HG03565 (cell line): ENCODE data around the gene GLUD1.
"Not testable (repeated sequence)": the region's sequence is repeated elsewhere in the genome, so short reads cannot be mapped to it uniquely, and the experiment has no call there.

ENCODE experiments used
- ATAC-seq: cut with Tn5 transposase; IDR thresholded peaks from one replicate; pipeline ENCODE4 v1.9.1; 2021; ENCODE audit warnings: mild to moderate bottlenecking, moderate library complexity; ENCODE audit not compliant: unreplicated experiment

The GLUD1 gene

DNA sequence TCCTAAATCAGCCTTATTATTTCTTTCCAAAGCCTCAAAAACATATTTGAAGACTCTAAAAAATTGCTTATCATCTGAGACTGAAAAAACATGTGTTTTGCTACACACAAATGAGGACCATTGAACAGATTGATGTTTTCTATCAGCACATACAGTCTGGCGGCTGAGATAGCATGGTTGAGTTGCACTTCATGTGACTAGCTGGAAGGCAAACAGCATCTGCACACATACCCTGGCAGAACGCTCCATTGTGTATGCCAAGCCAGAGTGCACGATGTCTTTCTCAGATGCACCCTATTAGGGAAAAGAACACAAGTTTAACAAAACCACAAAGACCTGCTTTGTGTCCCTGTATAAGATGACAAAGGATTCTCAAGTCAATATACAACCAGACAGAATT, 41.5 kb downstream of the GLUD1 start:
- no peak for ATAC-seq

DNA sequence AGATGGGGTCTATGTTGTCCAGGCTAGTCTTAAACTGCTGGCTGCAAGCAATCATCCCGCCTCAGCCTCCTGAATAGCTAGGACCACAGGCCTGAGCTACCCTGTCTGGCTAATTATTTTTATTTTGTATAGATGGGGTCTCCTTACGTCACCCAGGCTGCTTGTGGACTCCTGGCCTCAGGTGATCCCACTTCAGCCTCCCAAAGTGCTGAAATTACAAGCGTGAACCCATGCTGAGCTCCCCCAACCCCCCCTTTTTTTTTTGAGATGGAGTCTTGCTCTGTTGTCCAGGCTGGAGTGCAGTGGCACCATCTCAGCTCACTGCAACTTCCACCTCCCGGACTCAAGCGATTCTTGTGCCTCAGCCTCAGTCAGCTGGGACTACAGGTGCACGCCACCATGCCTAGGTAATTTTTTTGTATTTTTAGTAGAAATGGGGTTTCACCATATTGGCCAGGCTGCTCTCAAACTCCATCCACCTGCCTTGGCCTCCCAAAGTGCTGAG, 49.2 kb downstream of the GLUD1 start:
- ATAC-seq, result no peak

DNA sequence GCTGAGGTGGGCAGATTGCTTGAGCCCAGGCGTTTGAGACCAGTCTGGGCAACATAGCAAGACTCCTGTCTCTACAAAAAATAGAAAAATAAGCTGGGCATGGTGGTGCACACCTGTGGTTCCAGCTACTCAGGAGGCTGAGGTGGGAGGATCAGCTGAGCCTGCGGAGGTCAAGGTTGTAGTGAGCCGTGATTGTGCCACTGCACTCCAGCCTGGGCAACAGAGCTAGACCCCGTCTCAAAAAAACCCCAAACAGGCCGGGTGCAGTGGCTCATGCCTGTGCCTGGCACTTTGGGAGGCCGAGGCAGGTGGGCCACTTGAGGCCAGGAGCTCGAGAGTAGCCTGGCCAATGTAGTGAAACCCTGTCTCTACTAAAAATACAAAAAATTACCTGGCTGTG, 51.1 kb downstream of the GLUD1 start:
- ATAC-seq, result not testable (repeated sequence)

DNA sequence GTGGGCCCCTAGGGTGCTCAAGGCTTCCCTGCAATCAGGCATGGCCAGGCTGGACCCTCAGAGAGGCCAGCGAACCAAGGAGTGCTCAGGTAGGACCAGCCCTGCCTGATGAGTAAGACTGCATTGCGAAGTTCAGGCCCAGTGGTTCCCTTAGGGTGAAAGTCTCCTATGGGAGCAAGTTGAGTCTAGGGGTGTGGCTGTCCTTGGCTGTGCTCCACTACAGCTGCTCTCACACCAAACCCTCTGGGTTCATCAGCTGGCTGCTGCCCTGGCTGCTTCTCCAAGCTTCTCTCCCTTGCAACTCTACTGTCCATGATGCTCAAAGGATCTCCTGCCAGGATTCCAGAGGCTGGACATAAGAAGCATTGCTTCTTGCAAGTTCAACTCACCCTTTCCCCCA, 55.9 kb downstream of the GLUD1 start:
- ATAC-seq, result no peak

DNA sequence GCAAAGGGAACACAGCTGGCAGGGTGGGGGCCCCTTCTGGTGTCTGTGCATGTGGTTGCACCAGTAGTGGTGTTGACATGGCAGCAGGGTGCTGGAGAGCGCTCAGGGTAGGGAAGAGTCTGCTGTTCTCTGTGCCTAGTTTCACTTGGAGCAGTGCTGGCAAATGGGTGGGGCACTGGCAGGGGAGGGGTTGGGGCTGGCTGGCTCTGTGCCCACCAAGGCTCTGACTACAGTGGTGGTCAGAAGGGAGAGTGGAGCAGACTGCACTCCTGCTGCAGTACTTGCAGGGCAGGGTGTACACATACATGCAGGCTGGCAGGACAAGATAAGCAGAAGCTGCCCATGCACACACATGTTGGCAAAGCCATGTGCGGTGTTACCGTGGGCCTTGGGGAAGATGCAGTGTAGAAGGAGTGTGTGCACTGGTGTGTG, 56.3 kb downstream of the GLUD1 start:
- ATAC-seq, result no peak

DNA sequence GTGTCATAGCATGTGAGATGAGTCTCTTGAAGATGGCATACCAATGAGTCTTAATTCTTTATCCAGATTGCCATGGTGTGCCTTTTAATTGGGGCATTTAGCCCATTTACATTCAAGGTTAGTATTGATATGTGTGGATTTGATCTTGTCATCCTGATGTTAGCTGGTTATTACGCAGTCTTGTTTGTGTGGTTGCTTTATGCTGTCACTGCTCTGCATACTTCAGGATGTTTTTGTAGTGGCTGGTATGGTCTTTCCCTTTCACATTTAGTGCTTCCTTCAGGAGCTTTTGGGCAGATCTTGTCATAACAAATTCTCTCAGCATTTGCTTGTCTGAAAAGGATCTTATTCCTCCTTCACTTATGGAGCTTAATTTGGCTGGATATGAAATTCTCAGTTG, 58.0 kb downstream of the GLUD1 start:
- ATAC-seq, result no peak

DNA sequence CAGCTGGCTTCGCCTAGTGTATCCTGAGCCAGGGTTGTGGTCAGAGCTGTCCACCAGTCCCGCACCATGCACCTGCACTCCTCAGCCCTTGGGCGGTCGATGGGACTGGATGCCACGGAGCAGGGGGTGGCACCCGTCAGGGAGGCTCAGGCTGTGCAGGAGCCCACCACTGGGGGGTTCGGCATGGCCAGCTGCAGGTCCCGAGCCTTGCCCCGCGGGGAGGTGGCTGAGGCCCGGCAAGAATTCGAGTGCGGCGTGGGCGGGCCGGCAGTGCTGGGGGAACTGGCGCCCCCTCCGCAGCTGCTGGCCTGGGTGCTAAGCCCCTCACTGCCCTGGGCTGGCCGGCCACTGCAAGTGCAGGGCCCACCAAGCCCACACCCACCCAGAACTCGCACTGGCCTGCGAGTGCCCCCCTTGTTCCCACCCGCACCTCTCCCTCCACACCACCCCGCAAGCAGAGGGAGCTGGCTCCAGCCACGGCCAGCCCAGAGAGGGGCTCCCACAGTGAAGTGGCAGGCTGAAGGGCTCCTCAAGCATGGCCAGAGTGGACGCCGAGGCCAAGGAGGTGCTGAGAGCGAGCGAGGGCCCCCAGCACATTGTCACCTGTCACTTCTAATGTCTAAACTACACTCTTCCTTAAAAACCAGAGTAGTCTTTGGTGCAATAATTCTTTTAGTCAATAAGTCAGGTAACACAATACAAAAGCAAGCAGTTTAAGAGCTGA, 63.6 kb downstream of the GLUD1 start:
- ATAC-seq, result no peak

DNA sequence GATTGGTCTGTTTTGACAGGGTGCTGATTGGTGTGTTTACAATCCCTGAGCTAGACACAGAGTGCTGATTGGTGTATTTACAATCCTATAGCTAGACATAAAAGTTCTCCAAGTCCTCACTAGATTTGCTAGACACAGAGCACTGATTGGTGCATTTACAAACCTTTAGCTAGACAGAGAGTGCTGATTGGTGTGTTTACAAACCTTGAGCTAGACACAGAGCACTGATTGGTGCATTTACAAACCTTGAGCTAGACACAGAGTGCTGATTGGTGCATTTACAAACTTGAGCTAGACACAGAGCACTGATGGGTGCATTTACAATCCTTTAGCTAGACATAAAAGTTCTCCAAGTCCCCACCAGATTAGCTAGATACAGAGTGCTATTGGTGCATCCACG, 64.2 kb downstream of the GLUD1 start:
- ATAC-seq, result not testable (repeated sequence)

DNA sequence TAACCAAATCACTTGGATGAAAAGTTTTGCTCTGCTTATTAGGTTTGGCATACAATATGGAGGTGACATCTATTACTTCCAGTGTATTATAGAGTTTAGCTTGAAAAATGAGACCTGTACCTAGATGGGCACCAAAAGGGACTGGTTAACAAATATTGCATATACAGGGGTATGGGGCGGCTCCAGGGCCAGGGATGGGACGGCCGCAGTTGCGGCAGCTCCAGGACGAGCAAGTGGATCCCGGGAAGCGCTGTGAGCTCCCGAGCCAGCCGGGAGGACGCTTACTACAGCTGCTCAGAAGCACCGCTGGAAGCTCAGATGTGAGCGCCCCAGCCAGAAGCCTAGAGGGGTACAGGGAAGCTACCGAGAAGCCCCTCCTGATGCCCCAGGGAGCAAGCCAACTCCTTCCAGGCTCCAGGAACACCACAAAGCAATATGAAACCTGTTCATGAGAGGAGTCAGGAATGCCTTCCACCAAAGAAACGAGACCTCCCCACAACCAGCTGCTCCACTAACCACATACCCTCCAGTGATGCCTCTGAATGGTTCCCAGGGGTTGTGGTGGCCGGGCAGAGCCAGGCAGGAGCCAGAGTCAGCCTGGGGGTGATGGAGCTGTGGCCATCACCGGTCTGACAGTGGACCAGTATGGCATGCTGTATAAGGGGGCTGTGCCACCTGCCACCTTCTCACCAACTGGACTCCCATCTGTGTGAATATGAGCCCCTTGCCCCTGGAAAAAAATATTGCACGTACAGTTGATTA, 67.7 kb downstream of the GLUD1 start:
- ATAC-seq, result not testable (repeated sequence)

DNA sequence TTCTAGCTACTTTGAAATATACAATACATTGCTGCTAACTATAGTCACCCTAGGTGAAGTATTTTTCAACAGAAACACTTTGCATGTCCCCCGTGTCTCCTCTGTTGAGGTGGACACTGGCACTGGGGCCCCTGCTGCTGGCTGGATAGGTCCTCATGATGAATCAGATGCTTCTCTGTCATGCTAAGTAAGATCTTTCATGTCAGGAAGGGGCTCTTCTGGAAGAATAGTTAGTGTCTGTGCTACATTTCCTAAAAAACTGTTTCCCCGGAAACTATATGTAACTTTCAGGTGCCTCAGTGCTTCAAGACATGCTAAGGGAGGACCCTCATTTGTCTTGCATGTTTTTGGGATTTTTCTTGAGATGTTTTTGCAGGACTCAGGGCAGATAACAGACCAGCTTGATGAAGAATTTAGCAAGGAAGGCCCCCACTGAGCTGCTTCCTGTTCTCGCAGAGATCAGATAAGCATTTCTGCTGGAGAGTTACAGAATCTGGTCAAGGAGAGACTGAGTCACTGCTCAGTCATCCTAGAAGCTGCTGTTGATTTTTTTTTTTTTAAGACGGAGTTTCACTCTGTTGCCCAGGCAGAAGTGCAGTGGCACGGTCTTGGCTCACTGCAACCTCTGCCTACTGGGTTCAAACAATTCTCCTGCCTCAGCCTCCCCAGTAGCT, 69.2 kb downstream of the GLUD1 start:
- ATAC-seq, result not testable (repeated sequence)

DNA sequence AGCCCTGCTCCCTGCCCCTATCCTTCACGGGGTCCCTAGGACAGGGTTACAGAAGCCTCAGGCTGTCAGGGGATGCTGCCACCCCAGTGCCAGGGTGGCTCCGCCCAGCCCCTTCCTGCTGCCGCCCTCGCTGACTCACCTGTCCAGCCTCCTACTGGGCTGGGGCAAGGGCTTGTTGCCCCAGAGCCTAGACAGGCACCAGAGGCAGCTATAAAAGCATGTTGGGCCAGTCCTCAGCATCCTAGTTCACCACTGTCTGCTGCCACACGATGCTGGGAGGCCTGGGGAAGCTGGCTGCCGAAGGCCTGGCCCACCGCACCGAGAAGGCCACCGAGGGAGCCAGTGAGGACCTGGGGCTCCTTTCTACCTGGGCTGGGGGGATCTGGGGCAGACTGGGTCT, 74.6 kb downstream of the GLUD1 start, which contains the start of gene FAM25A:
Gene FAM25A (plus strand): TSS at position 239 of the 400 bp plus-strand sequence. CDS start 31 bp downstream, at position 270.
- ATAC-seq, result not testable (repeated sequence)

DNA sequence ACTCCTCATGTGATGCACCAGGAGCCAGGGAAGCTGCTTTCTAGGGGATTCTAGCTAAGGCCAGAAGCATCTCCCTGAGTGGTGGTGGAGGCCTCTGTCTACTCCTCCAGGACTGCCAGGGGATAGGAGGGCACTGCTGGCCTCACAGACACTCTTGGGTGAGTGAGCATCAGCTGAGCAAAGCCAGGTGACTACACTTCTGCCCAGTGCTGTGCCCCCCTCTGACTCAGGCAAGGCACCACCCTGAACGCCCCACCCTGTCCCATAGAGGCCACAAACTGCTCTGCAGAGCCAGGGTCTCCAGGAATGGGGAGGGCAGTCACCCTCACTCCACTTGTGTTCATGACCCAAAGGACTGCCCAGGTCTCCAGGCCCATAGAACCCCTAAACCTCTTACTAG, 75.1 kb downstream of the GLUD1 start:
- ATAC-seq, result not testable (repeated sequence)

DNA sequence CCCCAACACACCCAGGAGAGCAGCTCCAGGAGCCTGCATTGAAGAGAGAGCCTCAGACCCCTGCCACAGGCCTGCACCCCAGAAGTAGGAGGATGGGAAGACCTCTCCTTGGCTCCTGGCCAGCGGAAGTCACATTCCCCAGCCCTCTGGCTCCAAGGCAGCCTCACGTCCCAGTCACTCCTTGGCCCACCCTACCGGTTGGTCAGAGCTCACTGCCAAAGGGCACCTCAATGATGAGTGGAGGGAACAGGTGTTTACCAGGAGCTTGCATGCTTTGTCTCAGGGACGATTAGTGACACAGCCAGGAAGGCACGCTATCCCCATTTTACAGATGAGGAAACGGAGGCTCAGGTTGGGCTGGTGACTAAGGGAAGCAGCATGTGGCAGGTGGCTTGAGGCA, 75.6 kb downstream of the GLUD1 start:
- not testable (repeated sequence) for ATAC-seq

DNA sequence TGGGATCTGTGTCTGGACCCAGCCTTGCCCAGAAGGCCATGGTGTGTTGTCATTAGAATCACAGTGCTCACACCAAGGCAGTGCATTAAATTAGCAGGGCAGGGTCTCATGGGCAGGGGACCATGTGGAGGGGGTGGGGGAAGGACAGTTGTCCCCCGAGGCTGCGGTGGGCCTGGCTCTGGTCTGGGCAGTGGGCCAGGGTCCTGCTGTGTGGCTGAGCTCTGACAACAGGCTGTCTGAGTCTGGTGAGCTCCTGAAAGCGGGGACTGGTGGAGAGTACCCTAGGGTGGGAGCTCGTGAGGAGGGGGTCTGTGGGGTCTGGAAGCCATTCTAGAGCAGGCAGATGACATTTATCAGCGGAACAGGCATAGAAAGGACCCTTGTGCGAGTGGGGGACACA, 76.5 kb downstream of the GLUD1 start:
- not testable (repeated sequence) for ATAC-seq

DNA sequence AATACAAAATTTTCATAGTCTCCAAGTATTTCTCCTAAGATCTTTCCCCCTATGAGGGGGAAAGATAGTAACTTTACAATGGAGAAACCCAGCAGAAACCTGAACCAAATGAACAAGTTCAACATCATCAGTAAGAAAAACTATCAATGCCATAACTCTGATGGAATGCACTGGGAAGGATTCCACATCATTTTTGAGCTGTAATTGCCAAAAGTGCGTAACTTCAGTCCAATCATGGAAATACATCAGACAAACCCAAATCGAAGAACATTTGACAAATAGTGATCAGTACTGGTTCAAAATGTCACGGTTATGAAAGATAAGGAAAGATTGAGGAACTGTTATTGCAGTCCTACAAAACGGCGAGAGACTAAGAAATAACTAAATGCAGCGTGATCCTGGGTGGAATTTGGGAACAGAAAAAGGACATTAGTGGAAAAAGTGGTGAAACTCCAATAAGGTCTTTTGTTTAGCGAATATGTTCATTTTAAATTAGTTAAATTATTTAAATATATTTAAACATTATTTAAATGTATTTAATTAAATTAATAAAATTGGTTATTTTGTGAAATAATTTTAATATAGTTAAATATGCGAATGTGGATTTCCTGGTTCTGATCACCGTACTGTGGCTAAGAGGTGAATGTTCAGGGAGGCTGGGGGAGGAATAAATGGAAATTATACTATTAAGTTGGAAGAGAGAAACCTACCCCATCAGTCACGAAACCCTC, 79.5 kb downstream of the GLUD1 start:
- not testable (repeated sequence) for ATAC-seq

DNA sequence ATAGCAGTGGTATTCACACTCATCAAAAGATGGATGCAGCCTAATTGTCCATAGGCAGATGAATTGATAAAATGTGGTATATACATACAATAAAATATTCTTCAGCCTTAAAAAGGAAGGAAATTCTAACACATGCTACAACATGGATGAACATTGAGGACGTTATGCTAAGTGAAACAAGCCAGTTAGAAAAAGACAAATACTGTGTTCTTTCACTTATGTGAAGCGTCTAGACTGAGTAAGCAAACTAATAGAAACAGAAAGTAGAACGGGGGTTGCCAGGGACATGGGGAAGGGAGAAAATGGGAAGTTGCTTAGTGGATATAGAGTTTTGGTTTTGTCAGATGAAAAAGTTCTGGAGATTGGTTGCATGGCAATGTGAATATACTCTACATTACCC, 81.1 kb downstream of the GLUD1 start:
- not testable (repeated sequence) for ATAC-seq

DNA sequence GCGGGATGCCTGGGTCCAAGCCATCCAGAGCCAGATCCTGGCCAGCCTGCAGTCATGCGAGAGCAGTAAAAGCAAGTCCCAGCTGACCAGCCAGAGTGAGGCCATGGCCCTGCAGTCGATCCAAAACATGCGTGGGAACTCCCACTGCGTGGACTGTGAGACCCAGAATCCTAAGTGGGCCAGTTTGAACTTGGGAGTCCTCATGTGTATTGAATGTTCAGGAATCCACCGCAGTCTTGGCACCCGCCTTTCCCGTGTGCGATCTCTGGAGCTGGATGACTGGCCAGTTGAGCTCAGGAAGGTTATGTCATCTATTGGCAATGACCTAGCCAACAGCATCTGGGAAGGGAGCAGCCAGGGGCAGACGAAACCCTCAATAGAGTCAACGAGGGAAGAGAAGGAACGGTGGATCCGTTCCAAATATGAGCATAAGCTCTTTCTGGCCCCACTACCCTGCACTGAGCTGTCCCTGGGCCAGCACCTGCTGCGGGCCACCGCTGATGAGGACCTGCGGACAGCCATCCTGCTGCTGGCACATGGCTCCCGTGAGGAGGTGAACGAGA, 85.4 kb downstream of the GLUD1 start:
- ATAC-seq, result not testable (repeated sequence)

DNA sequence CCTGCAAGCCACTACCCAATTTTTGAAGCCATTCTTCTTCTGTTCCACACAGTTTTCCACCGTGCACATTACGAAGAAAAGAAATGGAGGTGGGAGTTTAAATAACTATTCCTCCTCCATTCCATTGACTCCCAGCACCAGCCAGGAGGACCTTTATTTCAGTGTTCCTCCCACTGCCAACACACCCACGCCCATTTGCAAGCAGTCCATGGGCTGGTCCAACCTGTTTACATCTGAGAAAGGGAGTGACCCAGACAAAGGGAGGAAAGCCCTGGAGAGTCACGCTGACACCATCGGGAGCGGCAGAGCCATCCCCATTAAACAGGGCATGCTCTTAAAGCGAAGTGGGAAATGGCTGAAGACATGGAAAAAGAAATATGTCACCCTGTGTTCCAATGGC, 86.3 kb downstream of the GLUD1 start:
- ATAC-seq, result not testable (repeated sequence)

DNA sequence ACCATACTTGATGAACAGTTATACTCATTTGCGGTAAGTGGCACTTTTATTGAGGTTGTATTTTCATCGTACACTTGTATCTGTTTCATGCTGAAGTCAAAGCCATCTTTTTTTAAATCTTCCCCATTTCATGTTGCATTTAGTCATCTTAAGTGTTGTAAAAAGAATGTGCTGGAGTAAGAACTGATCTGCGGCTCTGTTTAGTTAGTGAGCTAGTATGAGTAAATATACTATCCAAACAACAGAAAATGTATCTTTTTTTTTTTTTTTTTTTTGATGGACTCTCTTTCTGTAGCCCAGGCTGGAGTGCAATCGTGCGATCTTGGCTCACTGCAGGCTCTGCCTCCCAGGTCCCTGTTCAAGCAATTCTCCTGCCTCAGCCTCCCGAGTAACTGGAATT, 87.0 kb downstream of the GLUD1 start:
- ATAC-seq, result not testable (repeated sequence)

DNA sequence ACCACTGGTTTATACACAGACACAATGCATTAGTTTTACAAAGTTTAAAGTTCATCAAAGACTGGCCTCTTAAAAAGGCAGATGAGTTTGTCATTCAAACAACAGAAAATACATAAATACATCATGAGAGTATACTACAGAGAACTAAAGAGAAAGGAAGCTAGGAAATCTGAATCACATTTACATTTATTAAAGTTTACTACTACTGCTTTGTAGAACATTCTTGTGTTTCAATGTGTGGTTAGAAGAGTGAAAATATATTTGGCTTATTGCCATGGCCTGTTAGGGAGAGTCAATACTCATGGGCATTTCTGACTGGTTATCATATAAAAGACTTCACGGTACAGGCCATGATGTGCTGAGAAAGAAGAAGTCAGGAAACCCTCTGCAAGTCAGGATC, 87.5 kb downstream of the GLUD1 start:
- not testable (repeated sequence) for ATAC-seq
